ENCODE data around the gene PDZRN4.
"Not testable (repeated sequence)": the region's sequence is repeated elsewhere in the genome, so short reads cannot be mapped to it uniquely, and the experiment has no call there.

The PDZRN4 gene

GRCh38 chr12:41167701-41168100 is 20.4 kb upstream of the PDZRN4 start:
- Histone ChIP-seq H3K4me2 (ENCODE audit: low read depth, low read length, poor library complexity, severe bottlenecking) (no peak overlapping the region), H3K27ac (ENCODE audit: low read depth, low read length) (no peak overlapping the region), H3K9me3 (ENCODE audit: insufficient read depth, low read length) (no peaks in the 10 kb centered on the region), H3K9me2 (replicated peaks; ENCODE audit: insufficient read depth, low read length) (no peaks in the 10 kb centered on the region), H2AFZ (ENCODE audit: low read depth, low read length, severe bottlenecking) (no peak overlapping the region), H3F3A (ENCODE audit: insufficient read depth) (no peaks in the 10 kb centered on the region), H3K9ac (ENCODE audit: low read length) (no peak overlapping the region), H3K36me3 (ENCODE audit: low read length) (no peaks in the 10 kb centered on the region), H4K20me1 (ENCODE audit: low read depth, low read length) (peaks cover 3% of the 10 kb centered on the region; the same call in 1 of the 2 replicates), H3K79me2 (ENCODE audit: insufficient read depth, low read length) (no peaks in the 10 kb centered on the region), H3K27me3 (ENCODE audit: low read length) (no peaks in the 10 kb centered on the region), H3K4me3 (ENCODE audit: insufficient read depth, low read length, poor library complexity, severe bottlenecking) (no peak overlapping the region)
- TF ChIP-seq EZH2phosphoT487 (conservative IDR thresholded peaks at IDR 0.05; ENCODE audit: low read length) (no peak), CTCF (IDR thresholded peaks at IDR 0.05; ENCODE audit: insufficient read depth, low read length, poor library complexity, severe bottlenecking) (no peak)

- no peaks in the 10 kb centered on the region for H4K20me1 ChIP-seq (ENCODE audit: low read depth, low read length)
- H3K27ac ChIP-seq (ENCODE audit: low read depth, low read length), result no peak overlapping the region
- no peaks in the 10 kb centered on the region for H3K9me2 ChIP-seq (replicated peaks; ENCODE audit: insufficient read depth, low read length)
- H3F3A ChIP-seq (ENCODE audit: insufficient read depth), result no peaks in the 10 kb centered on the region
- no peak overlapping the region for H3K9ac ChIP-seq (ENCODE audit: low read length)
- no peaks in the 10 kb centered on the region for H3K27me3 ChIP-seq (ENCODE audit: low read length)
- no peak overlapping the region for H3K4me2 ChIP-seq (ENCODE audit: low read depth, low read length, poor library complexity, severe bottlenecking)
- no peak for TF ChIP-seq CTCF (IDR thresholded peaks at IDR 0.05; ENCODE audit: insufficient read depth, low read length, poor library complexity, severe bottlenecking)
- no peak for TF ChIP-seq EZH2phosphoT487 (conservative IDR thresholded peaks at IDR 0.05; ENCODE audit: low read length)
- no peaks in the 10 kb centered on the region for H3K9me3 ChIP-seq (ENCODE audit: insufficient read depth, low read length)
- H2AFZ ChIP-seq (ENCODE audit: low read depth, low read length, severe bottlenecking), result no peak overlapping the region
- no peak overlapping the region for H3K4me3 ChIP-seq (ENCODE audit: insufficient read depth, low read length, poor library complexity, severe bottlenecking)
- no peaks in the 10 kb centered on the region for H3K79me2 ChIP-seq (ENCODE audit: insufficient read depth, low read length)
- H3K36me3 ChIP-seq (ENCODE audit: low read length), result no peaks in the 10 kb centered on the region
These were observed 13.5 kb upstream of the PDZRN4 start for GRCh38 chr12:41174602-41175001.

GRCh38 chr12:41179507-41179906 is 8.6 kb upstream of the PDZRN4 start:
- H3K4me2 ChIP-seq (ENCODE audit: low read depth, low read length, poor library complexity, severe bottlenecking); H3K4me3 ChIP-seq (ENCODE audit: insufficient read depth, low read length, poor library complexity, severe bottlenecking); H3K27me3 ChIP-seq (ENCODE audit: low read length); H3K79me2 ChIP-seq (ENCODE audit: insufficient read depth, low read length); H3K27ac ChIP-seq (ENCODE audit: low read depth, low read length); H4K20me1 ChIP-seq (ENCODE audit: low read depth, low read length); H3K9me2 ChIP-seq (replicated peaks; ENCODE audit: insufficient read depth, low read length); H3K36me3 ChIP-seq (ENCODE audit: low read length); H3F3A ChIP-seq (ENCODE audit: insufficient read depth); H3K9me3 ChIP-seq (ENCODE audit: insufficient read depth, low read length); H3K9ac ChIP-seq (ENCODE audit: low read length); H2AFZ ChIP-seq (ENCODE audit: low read depth, low read length, severe bottlenecking): not testable (repeated sequence)

GRCh38 chr12:41184864-41185263 is 3.3 kb upstream of the PDZRN4 start:
- Histone ChIP-seq H3K4me3 (ENCODE audit: insufficient read depth, low read length, poor library complexity, severe bottlenecking) (no peak overlapping the region), H3K36me3 (ENCODE audit: low read length) (no peaks in the 10 kb centered on the region), H3K4me2 (ENCODE audit: low read depth, low read length, poor library complexity, severe bottlenecking) (no peak overlapping the region), H3K9me3 (ENCODE audit: insufficient read depth, low read length) (no peaks in the 10 kb centered on the region), H4K20me1 (ENCODE audit: low read depth, low read length) (no peaks in the 10 kb centered on the region), H2AFZ (ENCODE audit: low read depth, low read length, severe bottlenecking) (no peak overlapping the region), H3F3A (ENCODE audit: insufficient read depth) (no peaks in the 10 kb centered on the region), H3K79me2 (ENCODE audit: insufficient read depth, low read length) (no peaks in the 10 kb centered on the region), H3K9ac (ENCODE audit: low read length) (no peak overlapping the region), H3K9me2 (replicated peaks; ENCODE audit: insufficient read depth, low read length) (no peaks in the 10 kb centered on the region), H3K27ac (ENCODE audit: low read depth, low read length) (no peak overlapping the region), H3K27me3 (ENCODE audit: low read length) (no peaks in the 10 kb centered on the region)
- TF ChIP-seq EZH2phosphoT487 (conservative IDR thresholded peaks at IDR 0.05; ENCODE audit: low read length) (no peak), CTCF (IDR thresholded peaks at IDR 0.05; ENCODE audit: insufficient read depth, low read length, poor library complexity, severe bottlenecking) (no peak)
